Stimulated activated CD4-positive, alpha-beta T cell treated with anti-CD3 and anti-CD28 coated beads, TNF-alpha, amount 100 ng/mL, for 24 hours (primary cell): ENCODE results near the gene PLS1.
A peak's percentile ranks its signal among the peaks of the same experiment; 100 is the strongest.
"Not testable (repeated sequence)": the region's sequence is repeated elsewhere in the genome, so short reads cannot be mapped to it uniquely, and the experiment has no call there.

Experiments used
- DNase-seq, 3 experiments: peaks; one replicate each; pipeline ENCODE4 v3.0.0-alpha.2; 2020; ENCODE audit warnings: low read depth in 3 of 3

PLS1 gene

GRCh38 chr3:142693136-142693853, 97.1 kb downstream of the PLS1 start:
- no peak for DNase-seq

DNA sequence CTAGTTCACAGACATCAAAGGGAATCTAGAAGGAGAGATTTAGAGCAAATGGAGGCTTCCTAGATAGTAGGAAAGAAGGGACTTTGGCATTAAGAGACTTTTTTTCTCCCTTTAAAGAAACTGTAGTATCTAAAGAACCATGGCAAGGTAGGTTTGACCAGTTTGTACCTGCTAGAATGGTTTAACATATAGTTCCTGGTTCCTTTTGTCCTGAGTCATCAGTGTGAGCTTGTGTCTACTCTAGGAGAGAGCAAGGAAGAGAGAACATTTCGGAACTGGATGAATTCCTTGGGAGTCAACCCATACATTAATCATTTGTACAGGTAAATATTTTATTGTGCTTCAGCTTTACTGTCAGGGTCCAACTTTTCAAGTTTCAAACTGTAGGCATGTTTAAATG, 98.0 kb downstream of the PLS1 start:
- no peak for DNase-seq

- no peak for DNase-seq
Measured at GRCh38 chr3:142705198-142705597, 109.0 kb downstream of the PLS1 start.

DNA sequence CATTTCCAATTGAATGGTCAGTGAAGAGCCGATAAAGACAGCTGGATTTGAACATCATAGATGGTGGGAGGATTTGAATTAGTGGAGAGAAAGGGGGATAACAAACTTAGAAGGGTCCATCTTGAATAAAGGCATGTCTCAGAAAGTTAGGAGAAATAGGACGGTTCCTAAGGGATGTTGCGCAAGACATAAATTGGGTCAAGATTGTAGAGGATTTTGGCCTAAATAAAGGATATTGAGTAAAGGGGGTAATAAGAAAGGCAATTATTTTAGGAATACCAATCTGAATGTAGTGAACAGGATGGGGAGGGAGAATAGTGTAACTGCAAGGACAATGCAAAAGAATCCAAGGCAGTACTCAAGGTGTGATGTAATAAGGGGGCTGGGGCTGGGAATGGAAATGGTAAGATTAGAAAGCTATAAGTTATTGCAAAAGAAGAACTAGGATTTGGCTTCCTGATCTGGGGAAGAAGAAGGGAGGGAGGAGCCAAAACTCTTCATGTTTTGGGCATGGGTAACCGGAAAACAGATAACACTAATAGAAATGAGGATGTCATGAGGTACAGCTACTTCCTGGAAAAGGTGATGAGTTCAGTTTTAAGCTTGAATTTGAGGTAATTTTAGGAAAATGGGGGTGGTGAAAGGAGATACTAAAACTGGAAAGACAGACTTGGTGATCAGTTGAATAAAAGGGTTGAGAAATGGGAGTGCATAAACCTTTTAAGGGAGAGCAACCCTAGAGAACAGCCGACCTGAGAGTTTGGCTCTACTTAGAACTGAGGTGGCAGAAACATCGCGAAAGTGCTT, 110.3 kb downstream of the PLS1 start:
- DNase-seq, result no peak

- DNase-seq, result no peak
Measured at GRCh38 chr3:142709207-142709606, 113.0 kb downstream of the PLS1 start.

GRCh38 chr3:142714882-142715281, 118.7 kb downstream of the PLS1 start:
- not testable (repeated sequence) for DNase-seq

DNA sequence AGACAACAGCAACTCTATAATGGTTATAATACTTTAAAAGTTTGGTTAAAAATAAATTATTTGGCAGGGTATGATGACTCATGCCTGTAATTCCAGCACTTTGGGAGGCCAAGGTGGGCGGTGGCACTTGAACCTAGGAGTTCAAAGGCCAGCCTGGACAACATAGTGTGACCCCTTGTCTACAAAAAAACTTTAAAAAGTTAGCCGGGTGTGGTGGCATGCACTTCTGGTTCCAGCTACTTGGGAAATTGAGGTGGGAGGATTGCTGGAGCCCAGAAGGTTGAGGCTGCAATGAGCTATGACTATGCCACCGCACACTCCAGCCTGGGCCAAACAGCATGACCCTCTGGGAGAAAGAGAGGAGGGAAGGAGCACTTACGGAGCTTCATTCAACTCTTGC, 119.9 kb downstream of the PLS1 start:
- no peak for DNase-seq

- DNase-seq, result peak in 2 of 3 experiments; percentile 48 to 68
Measured at GRCh38 chr3:142723665-142723967, 127.4 kb downstream of the PLS1 start.

DNA sequence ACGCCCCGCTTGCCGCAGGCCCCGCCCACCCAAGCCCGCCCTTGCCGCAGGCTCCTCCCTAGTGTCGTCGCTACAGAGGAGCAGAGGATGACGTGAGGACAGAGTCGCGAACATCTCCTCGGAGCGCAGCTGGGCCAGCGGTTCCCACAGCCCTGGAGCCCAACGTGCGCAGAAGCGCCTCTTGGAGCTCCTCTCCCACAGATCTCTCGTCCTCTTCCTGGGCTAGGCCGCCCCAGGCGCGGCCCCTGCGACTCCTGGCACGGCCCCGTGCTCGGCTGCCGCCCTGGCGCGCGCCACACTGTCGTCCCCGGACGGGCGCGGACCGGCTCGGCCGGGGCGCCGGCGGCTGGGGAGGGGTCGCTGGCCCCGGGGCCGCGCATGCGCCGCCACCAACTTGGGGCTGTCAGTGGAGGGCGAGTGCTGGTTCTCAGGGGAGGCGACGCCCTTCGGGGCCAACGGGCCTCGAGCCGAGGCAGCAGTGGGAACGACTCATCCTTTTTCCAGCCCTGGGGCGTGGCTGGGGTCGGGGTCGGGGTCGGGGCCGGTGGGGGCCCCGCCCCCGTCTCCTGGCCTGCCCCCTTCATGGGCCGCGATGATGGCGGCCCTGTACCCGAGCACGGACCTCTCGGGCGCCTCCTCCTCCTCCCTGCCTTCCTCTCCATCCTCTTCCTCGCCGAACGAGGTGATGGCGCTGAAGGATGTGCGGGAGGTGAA, 127.9 kb downstream of the PLS1 start, which contains the start of gene TRPC1:
Gene TRPC1 (plus strand): TSS at position 67 of the 714 bp plus-strand sequence. CDS start 526 bp downstream, at position 593.
- peak; percentile 9 to 61 (median 56) for DNase-seq

- DNase-seq, result peak in 1 of 3 experiments; percentile 11
Measured at GRCh38 chr3:142724682-142725356, 128.6 kb downstream of the PLS1 start.

- DNase-seq, result no peak
Measured at GRCh38 chr3:142725357-142725739, 129.2 kb downstream of the PLS1 start.

DNA sequence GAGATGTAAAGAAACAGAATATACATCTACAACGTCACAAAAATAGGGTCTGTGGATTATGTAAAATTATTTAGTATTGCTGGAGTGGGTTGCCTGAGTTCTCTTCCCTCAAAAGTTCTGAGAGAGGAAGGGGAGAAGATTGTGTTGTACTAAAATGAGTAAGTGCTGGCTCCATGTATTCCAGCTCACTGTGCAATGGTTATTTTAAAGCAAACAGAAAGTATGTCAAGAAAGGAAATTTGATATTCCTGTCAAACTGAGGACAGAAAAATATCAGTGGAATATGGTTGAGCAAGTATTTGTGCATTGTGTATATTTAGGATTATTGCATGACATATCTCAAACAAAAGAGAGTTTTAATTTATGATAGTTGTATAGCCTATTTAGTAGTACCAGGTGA, 129.8 kb downstream of the PLS1 start:
- no peak for DNase-seq

GRCh38 chr3:142732066-142732465, 135.9 kb downstream of the PLS1 start:
- DNase-seq, result no peak

- DNase-seq, result no peak
Measured at GRCh38 chr3:142734834-142735233, 138.6 kb downstream of the PLS1 start.

DNA sequence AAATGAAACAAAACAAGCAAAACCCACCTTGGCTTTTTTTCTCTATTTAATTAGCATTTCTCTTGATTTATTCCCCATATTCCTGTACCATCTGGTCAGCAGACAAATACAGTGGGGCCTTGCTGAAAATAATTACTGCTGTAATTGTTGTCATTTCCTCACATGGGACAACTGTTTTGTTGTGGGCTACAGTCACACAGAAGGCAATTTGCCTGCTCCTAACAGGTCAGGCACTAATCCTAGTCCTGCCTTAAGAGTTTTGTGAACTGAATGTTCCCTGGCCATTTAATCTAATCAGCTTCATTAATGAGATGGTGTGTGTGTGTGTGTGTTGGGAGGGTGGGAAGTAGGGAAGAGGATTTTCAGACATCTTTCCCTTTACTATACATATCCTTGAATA, 139.3 kb downstream of the PLS1 start:
- no peak for DNase-seq

- no peak for DNase-seq
Measured at GRCh38 chr3:142738396-142738795, 142.2 kb downstream of the PLS1 start.

DNA sequence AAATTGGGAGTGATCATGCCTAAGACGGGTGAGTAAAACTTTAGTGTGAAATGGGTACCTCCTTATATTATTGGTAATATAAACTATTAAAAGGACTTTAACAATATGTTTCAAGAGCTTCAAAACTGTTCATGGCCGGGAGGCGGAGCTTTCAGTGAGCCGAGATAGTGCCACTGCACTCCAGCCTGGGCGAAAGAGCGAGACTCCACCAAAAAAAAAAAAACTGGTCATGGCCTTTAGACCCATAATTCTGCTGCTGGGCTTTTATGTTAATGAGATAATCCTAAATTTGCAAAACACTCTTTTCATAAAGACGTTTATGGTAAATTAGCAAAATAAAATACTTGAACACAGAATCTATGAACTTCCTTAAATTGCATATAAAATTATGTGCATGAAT, 150.5 kb downstream of the PLS1 start:
- DNase-seq, result no peak

DNA sequence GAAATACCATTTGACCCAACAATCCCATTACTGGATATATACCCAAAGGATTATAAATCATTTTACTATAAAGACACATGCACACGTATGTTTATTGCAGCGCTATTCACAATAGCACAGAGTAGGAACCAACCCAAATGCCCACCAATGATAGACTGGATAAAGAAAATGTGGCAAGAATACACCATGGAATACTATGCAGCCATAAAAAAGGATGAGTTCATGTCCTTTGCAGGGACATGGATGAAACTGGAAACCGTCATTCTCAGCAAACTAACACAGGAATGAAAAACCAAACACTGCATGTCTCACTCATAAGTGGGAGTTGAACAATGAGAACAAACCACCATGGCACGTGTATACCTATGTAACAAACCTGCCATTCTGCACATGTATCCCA, 154.3 kb downstream of the PLS1 start:
- not testable (repeated sequence) for DNase-seq

DNA sequence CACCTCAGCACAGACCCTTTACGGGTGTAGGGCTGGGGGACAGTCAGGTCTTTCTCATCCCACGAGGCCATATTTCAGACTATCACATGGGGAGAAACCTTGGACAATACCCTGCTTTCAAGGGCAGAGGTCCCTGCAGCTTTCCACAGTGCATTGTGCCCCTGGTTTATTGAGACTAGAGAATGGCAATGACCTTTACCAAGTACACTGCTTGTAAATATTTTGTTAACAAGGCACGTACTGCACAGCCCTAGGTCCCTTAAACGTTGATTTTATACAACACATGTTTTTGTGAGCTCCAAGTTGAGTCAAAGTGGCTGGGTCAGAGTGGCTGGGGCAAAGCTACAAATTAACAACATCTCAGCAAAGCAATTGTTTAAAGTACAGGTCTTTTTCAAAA, 156.4 kb downstream of the PLS1 start:
- not testable (repeated sequence) for DNase-seq

- no peak for DNase-seq
Measured at GRCh38 chr3:142754494-142754893, 158.3 kb downstream of the PLS1 start.
